AML-193 (cell line): ENCODE measurements around the gene DYNC1I1.

Experiments used
- DNase-seq, 2 experiments: peaks; one replicate each; lab custom pipeline; 2025; lab: John Stamatoyannopoulos, UW

DYNC1I1 gene

DNA sequence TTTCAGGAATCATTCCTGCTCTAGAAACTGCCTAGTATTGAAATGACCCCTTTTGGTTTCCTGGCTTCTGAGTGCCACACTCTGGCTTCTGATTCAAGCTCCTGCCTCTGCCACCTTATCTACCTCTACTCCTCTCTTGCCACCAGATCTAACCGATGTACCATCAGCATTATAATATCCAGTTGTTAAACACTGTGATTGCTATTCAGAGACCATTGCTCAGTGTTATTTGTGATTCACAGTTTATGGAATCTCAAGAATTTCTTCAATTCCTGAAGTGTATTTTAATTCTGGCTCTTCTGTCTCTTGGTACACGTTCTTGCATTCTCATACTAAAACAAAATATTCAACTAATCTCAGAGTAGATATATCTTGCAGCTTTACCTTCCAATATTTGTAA, 88.7 kb downstream of the DYNC1I1 start:
- DNase-seq, result no peak

DNA sequence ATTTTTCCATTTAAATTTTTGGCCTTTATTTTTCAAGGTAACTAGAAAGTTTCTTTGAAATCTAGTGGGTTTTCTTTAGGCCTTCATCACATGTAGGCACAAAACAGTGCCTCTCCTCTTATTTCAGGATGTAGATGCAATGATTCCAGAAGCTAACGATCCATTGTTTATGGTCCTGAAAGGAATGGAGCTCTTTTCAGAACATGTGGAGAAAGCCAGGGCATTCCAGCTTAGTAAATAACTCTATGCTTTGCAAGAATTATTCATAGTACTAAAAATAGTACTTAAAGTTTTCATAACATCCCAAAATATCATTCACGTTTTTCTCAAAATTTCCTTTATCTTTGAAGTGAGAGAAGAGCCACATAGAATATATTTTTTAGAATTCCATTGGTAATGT, 91.3 kb downstream of the DYNC1I1 start:
- no peak for DNase-seq

DNA sequence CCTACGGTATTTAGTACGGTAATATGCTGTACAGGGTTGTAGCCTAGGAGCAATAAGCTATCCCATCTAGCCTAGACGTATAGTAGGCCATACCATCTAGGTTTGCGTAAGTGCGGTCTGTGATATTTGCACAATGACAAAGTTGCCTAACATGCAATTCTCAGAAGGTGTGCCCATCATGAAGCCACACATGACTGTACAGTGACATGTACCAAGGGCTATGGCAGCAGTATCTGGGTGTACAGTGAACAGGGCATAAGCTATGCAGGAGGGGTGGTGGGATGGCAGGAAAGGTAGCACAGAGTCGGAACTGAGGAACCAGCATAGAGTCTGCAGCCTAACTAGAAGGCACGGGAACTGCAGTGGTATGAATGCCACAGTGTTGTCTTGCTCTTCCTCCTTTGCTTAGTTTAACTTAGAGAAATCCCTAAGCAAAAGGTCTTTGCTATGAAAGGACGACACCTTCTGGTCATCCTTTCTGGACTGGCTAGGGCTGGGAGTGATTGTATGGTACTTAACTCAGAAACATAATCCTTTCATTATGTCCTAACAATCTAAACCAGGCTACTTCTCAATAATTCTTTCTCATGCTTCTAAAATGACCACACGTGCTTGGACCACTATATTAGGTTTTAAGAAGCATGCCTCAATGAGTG, 93.5 kb downstream of the DYNC1I1 start:
- DNase-seq, result no peak

GRCh38 chr7:95867309-95867708, 95.0 kb downstream of the DYNC1I1 start:
- no peak for DNase-seq

DNA sequence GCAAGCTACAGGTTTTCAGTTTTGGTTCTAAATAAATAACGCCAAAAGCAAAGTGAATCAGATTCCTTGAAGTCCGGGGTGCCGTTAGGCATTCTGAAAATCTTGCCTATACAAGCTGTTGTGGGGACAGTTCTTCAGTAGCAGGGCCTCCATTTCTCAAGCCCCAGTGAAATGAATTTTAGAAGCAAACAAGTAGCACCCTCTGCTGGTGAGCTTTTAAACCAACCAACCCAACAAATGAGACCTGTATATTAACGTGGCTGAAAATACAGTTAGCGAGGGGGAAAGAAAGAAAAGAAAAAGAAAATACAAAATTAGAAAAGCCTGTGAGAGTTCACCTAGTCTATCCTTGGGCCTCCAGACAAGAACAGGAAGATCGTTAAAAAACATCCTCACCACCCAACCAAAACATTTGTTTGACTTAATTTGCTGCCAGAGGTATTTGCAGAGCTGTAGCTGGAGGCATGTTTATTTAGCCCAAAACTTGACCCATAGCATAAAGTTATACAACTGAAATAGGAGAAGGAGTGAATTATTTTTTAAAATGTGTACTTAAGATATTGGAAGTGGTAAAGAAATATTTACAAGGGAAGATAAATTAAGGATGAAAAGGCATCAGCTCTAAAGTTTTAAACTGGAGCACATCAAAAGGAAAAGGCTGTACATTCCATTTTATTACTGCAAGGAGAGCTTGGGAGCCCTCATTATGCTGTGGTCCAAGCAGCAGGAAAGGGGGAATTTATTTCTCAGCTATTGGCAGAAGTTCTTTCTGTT, 98.9 kb downstream of the DYNC1I1 start:
- peak; percentile 37 to 73 for DNase-seq

GRCh38 chr7:95871896-95872295, 99.5 kb downstream of the DYNC1I1 start:
- no peak for DNase-seq

- DNase-seq, result no peak
These were observed 101.8 kb downstream of the DYNC1I1 start for GRCh38 chr7:95874129-95874528.

DNA sequence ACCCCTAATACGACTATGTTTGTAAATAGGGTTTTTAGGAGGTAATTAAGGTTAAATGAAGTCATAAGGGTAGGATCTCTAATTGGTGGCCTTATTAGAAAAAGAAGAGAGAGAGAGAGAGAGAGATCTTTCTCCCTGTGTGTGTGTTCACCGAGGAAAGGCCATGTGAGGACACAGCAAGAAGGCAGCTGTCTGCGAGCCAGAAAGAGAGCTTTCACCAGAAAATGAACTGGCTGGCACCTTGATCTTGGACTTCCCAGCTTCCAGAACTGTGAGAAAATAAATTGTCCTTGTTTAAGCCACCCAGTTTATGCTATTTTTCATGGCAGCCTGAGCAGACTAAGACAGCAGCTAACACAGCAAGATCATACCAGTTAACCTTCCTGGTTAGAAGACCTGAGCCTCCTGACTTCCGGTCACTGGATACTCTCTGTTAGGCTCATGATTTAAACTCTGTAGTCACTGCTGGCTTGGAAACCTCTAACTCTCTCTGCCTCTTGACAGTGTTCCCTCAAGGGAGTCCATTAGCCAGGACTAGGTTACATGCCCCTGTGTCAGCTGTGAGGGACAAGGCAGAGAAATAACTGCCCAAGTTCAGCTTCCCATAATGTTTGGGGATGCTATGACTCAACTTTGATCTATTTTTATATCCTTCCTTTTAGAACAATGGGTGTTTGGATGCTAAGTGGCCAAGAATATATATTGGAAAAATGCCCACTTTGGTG, 102.3 kb downstream of the DYNC1I1 start:
- DNase-seq, result no peak

DNA sequence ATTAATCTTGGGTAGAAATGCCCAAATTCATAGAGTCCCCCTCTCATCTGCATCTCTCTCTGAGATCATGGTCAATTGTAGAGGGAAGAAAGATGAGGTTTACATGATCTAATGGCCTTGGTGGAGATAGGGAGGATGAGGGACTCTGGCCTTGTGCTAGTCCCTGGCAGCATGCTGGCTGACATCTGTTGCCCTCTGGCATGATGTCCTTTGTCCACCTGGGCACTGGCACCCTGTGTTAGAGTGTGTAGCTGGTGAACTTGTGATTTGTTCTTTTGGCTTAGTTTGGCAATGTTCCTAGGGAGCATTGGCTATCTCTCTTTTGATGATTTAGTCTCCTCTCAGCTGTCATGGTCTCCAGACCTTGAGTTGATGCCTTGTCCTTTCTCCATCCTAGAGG, 103.2 kb downstream of the DYNC1I1 start:
- DNase-seq, result no peak

GRCh38 chr7:95878677-95879076, 106.3 kb downstream of the DYNC1I1 start:
- no peak for DNase-seq

DNA sequence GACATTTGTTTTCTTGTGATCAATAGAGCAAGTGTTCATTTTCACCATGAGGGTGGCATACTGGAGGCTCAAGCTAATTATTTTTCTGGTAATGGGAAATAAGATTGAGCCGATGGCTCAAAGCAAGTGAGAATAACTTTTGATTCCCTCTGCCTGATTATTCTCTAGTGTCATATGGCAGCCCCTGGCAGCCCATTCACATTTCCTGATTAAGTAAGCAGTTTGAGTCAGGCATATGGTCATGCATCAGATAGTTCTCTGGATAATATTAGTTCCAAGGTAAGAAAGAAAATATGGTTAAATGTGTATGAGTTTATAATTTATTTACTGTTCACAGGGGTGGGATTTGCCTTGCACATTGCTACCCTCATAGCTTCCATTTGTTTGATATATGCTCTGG, 109.2 kb downstream of the DYNC1I1 start:
- no peak for DNase-seq

GRCh38 chr7:95883217-95883616, 110.9 kb downstream of the DYNC1I1 start:
- DNase-seq, result no peak

DNA sequence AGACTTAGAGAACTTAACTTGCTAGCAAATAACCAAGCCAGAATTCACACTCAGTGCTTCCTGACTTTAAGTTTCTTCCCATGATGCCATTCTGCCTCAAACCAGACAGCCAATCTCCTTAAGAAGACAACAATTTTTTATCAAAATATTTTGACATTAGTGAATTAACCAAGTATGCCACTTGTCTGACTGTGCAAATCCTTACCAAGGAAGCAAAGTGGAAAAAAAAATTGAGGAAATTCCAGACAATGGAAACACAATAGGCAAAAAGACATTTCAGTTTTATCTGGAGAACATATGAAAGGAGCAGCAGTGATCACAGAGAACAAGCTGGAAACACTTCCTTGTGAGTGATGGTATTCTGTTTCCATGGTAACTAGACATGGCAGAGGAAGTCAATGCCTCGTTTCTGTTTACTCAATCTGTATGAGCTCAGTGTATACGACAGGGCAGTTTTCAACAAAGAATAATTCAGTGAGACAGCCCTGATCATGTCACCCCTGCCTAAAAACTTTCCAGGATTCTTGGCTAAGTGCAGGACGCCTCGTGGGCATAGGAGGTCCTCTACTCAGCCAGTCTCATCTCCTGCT, 114.2 kb downstream of the DYNC1I1 start:
- DNase-seq, result no peak

GRCh38 chr7:95893484-95893883, 121.1 kb downstream of the DYNC1I1 start:
- DNase-seq, result no peak

DNA sequence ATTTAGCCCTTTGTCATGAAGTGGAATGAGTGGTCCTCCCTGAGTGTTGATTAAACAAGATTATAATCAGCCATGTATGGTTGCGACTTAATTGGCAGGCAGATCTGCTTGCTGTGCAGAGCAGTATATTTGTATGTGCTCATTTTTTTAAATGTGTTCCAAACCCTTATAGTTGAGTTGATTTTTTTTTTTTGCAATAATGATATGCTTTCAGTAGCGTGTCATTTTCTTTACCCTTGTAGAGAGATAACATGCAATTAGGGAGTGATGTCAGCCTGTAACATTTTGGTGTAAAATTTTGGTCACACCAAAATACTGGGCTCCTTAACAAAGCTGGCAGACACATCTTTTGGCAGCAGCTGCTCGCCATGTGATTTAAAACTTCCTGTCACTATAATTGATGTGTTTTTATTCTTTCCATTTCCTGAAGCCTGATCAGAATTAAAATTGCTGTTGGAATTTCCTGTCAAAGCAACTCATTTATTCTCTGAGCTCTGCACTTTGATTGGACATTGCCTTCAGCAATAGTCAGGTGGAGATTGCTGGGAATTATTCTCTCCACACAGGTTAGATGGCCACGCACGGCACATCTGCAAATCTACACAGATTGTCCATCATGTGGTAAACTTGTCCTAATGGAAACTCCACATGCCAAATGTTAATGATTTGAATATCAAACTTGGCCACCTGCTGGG, 125.3 kb downstream of the DYNC1I1 start:
- no peak for DNase-seq

- DNase-seq, result peak; percentile 85 to 86
These were observed 127.7 kb downstream of the DYNC1I1 start for GRCh38 chr7:95899919-95900513.

DNA sequence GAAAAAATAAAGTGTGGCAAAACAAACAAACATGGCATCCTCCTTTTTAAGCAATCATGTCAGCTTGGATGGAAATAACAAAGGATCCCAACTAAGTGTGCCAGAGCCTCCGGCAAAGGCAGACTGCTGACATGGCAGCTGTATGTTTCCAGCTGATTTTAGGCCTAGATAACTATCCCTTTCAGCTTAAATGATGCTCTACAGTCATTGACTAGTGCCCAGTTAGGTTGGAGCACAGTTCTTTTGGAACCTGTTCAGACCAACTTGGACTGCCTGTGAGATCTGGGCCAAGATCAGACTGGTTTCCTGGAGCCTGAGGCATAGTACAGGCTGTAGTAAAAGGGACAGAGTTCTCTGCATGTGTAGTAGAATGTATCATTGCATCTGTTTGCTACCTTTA, 128.7 kb downstream of the DYNC1I1 start:
- DNase-seq, result no peak

DNA sequence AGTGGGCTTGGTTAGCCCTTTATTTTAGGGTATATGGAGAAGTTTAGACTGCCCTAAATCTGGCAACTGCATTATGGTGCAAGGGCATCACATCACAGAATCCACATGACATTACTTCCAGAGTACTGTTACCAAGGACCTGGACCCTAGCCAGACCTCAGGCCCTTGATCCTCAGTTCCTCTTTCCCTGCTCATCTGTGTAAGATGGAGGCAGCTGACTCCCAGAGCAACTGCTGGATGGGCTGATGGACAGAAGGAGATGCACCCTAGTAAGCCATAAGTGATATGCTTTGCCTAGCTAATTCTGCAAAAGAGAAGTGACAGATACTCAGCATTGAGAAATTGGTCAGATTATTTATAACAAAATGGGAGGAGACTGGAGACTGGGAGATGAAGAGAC, 131.7 kb downstream of the DYNC1I1 start:
- peak; percentile 27 to 45 for DNase-seq

DNA sequence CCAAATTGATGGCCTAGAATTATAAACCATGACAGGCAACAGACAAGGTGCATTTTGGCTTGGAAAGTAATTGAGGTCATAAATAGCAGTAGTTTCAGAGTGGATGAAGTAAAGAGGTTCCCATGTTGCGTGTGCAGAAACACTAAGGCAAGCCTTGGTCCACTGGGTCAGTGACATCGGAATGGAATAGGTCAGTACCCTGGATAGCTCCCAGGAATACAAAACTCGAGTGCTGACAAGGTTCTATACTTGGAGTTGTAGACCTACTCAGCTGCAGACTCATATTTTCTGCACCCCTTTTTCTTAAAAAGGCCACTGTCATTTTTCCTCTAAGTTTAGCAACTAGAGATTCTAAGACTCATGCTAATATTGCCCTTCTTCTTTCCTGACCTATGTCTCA, 132.8 kb downstream of the DYNC1I1 start:
- no peak for DNase-seq

DNA sequence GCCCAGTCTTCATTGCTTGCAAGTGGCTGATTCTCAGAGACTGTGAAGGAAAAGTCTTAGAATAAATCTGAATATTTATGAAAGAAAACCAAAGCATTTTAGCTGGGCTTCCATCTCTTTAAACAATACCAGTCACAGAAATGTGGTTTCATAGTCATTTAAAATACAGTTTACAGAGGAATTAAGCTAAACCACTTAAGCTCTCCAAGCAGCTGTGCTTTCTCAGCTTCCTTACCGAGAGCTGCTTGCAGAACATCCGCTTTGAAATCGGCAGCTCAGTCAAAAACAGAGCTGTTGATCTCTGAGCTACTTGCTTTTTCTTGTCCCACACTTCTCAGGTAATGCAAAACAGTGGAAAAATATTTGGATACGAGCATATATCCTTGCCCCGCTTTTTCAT, 134.5 kb downstream of the DYNC1I1 start:
- no peak for DNase-seq

DNA sequence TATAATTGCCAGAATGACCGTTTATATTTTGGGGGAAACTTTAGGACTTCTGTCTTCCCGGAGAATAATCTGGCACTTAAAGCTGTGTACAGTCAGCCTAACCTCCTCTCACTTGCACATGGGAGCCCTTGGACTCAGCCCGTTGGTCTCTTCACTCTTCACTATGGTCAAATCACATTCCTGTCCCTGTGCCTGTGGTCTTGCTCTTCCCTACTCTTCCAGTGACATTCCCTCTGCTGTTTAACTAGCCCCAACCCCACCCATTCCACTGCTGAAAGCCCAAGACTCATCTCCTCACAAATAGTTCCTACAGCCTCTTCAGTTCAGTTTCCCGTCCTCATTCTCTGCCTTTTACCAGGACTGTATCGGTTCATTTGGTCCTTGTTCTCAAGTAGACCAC, 135.0 kb downstream of the DYNC1I1 start:
- no peak for DNase-seq

DNA sequence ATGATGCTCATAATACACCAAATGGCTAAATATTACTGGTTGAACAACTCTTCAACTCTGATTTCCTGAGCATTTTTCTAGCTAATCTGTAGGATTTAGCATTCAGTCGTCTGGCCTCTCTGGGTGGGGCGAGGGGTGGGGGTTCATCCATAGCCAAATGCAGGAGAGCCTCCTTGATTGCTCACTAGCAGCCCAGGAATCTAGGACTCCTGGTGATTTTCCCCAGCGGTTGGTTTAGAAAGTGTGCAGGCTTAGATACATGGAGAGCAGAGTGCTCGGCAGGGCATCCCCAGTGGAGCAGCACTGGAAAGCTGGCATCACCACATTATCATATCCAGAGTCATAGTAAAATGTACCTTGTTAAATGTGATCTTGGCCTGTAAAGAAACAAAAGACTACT, 136.1 kb downstream of the DYNC1I1 start:
- no peak for DNase-seq
